Measurements from ENCODE around the gene SFT2D1. TPM values are rescaled to one million over a fixed set of nuclear protein-coding genes. Genes with fewer than 3 reads are reported as not detected.

SFT2D1 gene
- total and polyA plus RNA-seq, 3 experiments from 2014 or later = 43.3 to 60.9 (median 54.0) TPM

DNA sequence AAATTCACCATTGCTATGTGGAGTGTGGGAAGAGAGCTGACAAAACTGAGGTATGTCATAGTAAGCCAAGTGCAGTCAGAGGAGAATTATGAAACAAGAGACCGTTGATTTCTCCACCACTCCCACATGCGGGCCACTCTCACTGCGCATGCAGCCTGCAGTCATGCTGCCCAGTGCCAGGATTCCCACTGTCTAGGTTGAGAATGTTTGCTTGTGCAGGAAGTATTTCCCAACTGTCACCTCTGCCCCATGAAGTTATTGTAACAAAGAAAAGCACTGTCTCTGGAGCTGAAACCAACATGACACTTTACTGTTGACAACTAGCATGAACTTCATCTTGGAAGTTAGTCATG is 18.7 kb upstream of the SFT2D1 start:
- H3K4me3 ChIP-seq (ENCODE audit: low read length) = no peak overlapping the region
- no peak for DNase-seq
- H3K27me3 ChIP-seq (ENCODE audit: insufficient read depth, low read length, poor library complexity, severe bottlenecking) = no peaks in the 10 kb centered on the region
- no peaks in the 10 kb centered on the region for H3K9me3 ChIP-seq (ENCODE audit: low read length)
- ChIA-PET POLR2A (no interaction called here), CTCF (interaction anchor here (0.7 to 1.6 kb wide), 2 partner anchors 21 to 84 kb away, joined by 3 to 4 read pairs; no protein-coding TSS in a partner anchor)
- Mint-ChIP-seq H3K27me3 (peaks cover 19 to 23% of the 10 kb centered on the region in 2 donors), H3K4me3 (no peak overlapping the region), H3K27ac (no peak overlapping the region), H3K9me3 (peaks cover 0 to 6% (median 0%) of the 10 kb centered on the region in 5 donors), H3K4me1 (no peaks in the 10 kb centered on the region), H3K36me3 (peaks cover 15 to 35% (median 16%) of the 10 kb centered on the region in 3 donors)
- H3K4me1 ChIP-seq (ENCODE audit: insufficient read depth, low read length) = no peaks in the 10 kb centered on the region
- no peak overlapping the region for H3K27ac ChIP-seq (ENCODE audit: low read depth, low read length)
- peaks cover 7% of the 10 kb centered on the region for H3K36me3 ChIP-seq (ENCODE audit: insufficient read depth, low read length)

DNA sequence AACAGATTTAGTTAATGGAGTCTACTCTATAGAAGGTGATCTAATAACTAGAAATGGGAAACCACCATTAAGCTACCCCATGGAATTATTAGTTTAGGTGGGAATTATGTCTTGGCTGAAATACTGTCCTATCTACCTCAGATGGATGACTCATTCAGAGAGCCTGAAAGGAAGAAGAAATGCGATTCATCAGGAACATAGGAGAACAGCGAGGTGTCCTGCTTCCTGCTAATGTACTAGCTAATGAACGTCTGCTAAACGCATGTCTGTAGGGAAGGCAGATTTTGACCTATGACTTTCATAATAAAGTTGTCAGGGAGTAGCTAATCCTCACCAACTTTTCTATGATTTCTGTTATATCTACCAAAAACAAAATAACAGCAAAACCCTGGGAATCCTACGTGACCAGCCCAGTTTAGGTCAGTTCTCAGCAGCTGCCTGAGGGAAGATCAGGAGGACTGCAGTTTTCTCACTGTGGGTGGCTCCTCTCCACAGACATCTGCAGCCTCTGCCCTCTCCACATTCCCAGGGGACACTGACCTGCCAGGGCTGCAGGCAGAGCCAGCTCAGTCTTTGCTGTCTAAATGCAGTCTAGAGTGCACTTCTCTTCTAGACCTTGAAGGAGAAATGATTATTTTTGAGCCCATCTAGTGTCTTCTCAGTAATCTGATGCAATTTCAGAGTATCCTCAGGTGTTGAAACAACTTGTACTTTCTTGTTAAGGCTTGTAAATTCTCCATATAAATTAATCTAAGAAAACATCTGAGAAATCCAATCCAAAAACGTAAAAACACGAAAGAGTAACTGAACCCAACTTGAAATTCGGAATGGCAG is 18.1 kb upstream of the SFT2D1 start:
- Mint-ChIP-seq H3K4me3 (no peak overlapping the region), H3K27me3 (peaks cover 23 to 29% of the 10 kb centered on the region in 2 donors), H3K27ac (no peak overlapping the region), H3K36me3 (peaks cover 11 to 29% (median 16%) of the 10 kb centered on the region in 3 donors), H3K4me1 (no peaks in the 10 kb centered on the region), H3K9me3 (peaks cover 0 to 6% (median 0%) of the 10 kb centered on the region in 5 donors)
- DNase-seq = no peak
- H3K4me1 ChIP-seq (ENCODE audit: insufficient read depth, low read length) = no peaks in the 10 kb centered on the region
- peaks cover 7% of the 10 kb centered on the region for H3K36me3 ChIP-seq (ENCODE audit: insufficient read depth, low read length)
- no peak overlapping the region for H3K4me3 ChIP-seq (ENCODE audit: low read length)
- no peak overlapping the region for H3K27ac ChIP-seq (ENCODE audit: low read depth, low read length)
- POLR2A ChIA-PET = no interaction called here
- CTCF ChIA-PET = interaction anchor here (0.7 to 1.6 kb wide), 2 partner anchors 21 to 83 kb away, joined by 3 to 4 read pairs; no protein-coding TSS in a partner anchor
- H3K9me3 ChIP-seq (ENCODE audit: low read length) = no peaks in the 10 kb centered on the region
- no peaks in the 10 kb centered on the region for H3K27me3 ChIP-seq (ENCODE audit: insufficient read depth, low read length, poor library complexity, severe bottlenecking)

DNA sequence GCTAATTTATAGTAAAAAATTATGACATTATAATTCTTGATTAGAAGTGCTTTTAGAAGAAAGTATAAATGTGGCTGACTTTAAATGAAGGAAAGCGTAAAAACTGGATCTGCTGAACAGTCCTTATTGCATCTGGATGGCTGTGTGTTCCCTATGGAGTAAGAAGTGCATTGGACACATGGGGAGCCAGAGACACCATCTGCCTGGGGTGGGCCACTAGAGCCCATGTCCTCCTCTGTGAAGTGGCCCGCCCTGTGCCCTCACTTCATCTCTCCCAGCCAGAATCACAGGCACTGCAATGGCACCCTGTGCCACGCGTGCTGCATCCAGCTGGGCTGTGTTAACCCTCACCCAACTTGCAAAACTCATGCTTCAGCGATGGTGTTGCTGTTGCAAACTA is 13.2 kb upstream of the SFT2D1 start:
- CTCF ChIA-PET = interaction anchor here (0.7 kb wide), 1 partner anchor 45 kb away, joined by 3 read pairs; no protein-coding TSS in a partner anchor
- H3K9me3 Mint-ChIP-seq = peaks cover 7 to 16% (median 10%) of the 10 kb centered on the region in 5 donors
- no peak for DNase-seq

DNA sequence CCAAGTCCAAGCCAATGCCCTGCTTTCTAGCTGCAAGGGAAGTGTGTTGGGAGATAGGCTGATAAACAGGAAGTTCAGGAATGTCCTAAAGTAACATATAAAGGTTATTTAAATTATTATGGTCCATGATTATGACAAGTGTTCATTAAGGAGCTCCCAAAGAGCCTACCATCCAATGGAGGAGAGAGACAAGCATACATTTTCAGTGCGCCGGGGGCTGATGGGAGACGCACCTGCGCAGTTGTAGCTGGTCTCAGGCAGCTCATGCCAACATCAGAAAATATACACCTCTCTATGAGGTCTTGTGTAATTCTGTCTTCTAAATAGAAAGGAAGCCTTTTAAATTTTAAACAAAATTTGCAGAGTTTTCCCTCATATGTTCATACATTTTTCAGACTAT is 12.6 kb upstream of the SFT2D1 start:
- no peak overlapping the region for H3K27ac ChIP-seq (ENCODE audit: low read depth, low read length)
- no peaks in the 10 kb centered on the region for H3K36me3 ChIP-seq (ENCODE audit: insufficient read depth, low read length)
- DNase-seq = no peak
- peaks cover 6% of the 10 kb centered on the region for H3K27me3 ChIP-seq (ENCODE audit: insufficient read depth, low read length, poor library complexity, severe bottlenecking)
- H3K9me3 ChIP-seq (ENCODE audit: low read length) = peaks cover 5% of the 10 kb centered on the region
- H3K4me1 ChIP-seq (ENCODE audit: insufficient read depth, low read length) = no peaks in the 10 kb centered on the region
- ChIA-PET POLR2A (no interaction called here), CTCF (interaction anchor here (0.7 to 1.3 kb wide), 2 partner anchors 27 to 46 kb away, joined by 3 read pairs; no protein-coding TSS in a partner anchor)
- H3K4me3 Mint-ChIP-seq = no peak overlapping the region
- no peak overlapping the region for H3K27ac Mint-ChIP-seq
- peaks cover 37 to 42% of the 10 kb centered on the region in 2 donors for H3K27me3 Mint-ChIP-seq
- H3K9me3 Mint-ChIP-seq = peaks cover 7 to 22% (median 12%) of the 10 kb centered on the region in 5 donors
- peaks cover 0 to 25% (median 3%) of the 10 kb centered on the region in 3 donors for H3K36me3 Mint-ChIP-seq
- no peaks in the 10 kb centered on the region for H3K4me1 Mint-ChIP-seq
- no peak overlapping the region for H3K4me3 ChIP-seq (ENCODE audit: low read length)

More for the DNA sequence above, 13.2 kb upstream of the SFT2D1 start:
- peaks cover 37 to 42% of the 10 kb centered on the region in 2 donors for H3K27me3 Mint-ChIP-seq
- no peak overlapping the region for H3K27ac Mint-ChIP-seq
- no peak overlapping the region for H3K4me3 Mint-ChIP-seq
- H3K4me1 Mint-ChIP-seq = no peaks in the 10 kb centered on the region
- no peak overlapping the region for H3K27ac ChIP-seq (ENCODE audit: low read depth, low read length)
- H3K4me3 ChIP-seq (ENCODE audit: low read length) = no peak overlapping the region
- H3K4me1 ChIP-seq (ENCODE audit: insufficient read depth, low read length) = no peaks in the 10 kb centered on the region
- H3K36me3 Mint-ChIP-seq = peaks cover 0 to 24% (median 3%) of the 10 kb centered on the region in 3 donors
- POLR2A ChIA-PET = no interaction called here
- H3K9me3 ChIP-seq (ENCODE audit: low read length) = peaks cover 5% of the 10 kb centered on the region
- H3K27me3 ChIP-seq (ENCODE audit: insufficient read depth, low read length, poor library complexity, severe bottlenecking) = peaks cover 6% of the 10 kb centered on the region
- H3K36me3 ChIP-seq (ENCODE audit: insufficient read depth, low read length) = no peaks in the 10 kb centered on the region

DNA sequence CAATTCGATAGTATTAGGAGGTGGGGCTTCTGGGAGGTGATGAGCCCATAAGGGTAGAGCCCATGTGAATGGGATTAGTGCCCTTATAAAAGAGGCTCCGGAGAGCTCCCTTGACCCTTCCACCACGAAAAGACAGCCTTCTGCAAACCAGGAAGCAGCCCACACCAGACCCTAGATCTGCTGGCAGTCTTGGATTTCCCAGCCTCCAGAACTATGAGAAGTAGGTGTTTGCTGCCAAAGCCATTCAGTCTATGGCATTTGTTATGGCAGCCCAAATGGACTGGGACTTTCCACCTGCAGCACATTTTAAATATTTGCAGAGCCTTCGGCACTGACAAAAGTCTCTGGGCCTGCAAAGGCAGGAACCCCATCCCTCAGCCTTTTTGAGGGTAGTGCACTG is 11.8 kb upstream of the SFT2D1 start:
- Mint-ChIP-seq H3K4me1 (no peaks in the 10 kb centered on the region), H3K4me3 (no peak overlapping the region), H3K36me3 (peaks cover 0 to 25% (median 3%) of the 10 kb centered on the region in 3 donors), H3K27me3 (peaks cover 33 to 37% of the 10 kb centered on the region in 2 donors), H3K9me3 (peaks cover 7 to 26% (median 17%) of the 10 kb centered on the region in 5 donors), H3K27ac (no peak overlapping the region)
- no peaks in the 10 kb centered on the region for H3K4me1 ChIP-seq (ENCODE audit: insufficient read depth, low read length)
- no peak overlapping the region for H3K4me3 ChIP-seq (ENCODE audit: low read length)
- peaks cover 5% of the 10 kb centered on the region for H3K9me3 ChIP-seq (ENCODE audit: low read length)
- DNase-seq = no peak
- H3K36me3 ChIP-seq (ENCODE audit: insufficient read depth, low read length) = no peaks in the 10 kb centered on the region
- peaks cover 6% of the 10 kb centered on the region for H3K27me3 ChIP-seq (ENCODE audit: insufficient read depth, low read length, poor library complexity, severe bottlenecking)
- CTCF ChIA-PET = interaction anchor here (1.3 kb wide), 1 partner anchor 27 kb away, joined by 3 read pairs; no protein-coding TSS in a partner anchor
- no peak overlapping the region for H3K27ac ChIP-seq (ENCODE audit: low read depth, low read length)
- POLR2A ChIA-PET = no interaction called here

DNA sequence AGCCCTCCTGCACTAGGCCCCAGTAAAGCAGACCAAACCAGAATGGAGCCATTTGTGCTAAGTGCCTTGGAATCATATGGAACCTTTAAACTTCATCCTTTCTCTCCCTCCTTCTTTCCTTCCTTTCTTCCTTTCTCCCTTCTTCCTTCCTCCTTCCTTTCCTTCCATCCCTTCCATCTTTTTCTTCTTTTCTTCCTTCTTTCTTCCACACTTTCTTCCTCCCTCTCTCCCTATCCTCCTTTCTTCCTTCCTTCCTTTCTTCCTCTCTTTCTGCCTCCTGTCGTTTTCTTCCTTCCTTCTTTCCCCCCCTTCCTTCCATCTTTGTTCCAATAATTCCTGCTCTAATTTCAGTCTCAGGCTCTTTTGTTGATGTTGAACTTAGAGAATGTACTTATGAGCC is 11.2 kb upstream of the SFT2D1 start:
- Mint-ChIP-seq H3K9me3 (peaks cover 7 to 28% (median 17%) of the 10 kb centered on the region in 5 donors), H3K27ac (peak overlapping the region in 1 of 8 donors; percentile 49), H3K36me3 (peaks cover 0 to 25% (median 3%) of the 10 kb centered on the region in 3 donors), H3K4me3 (no peak overlapping the region), H3K4me1 (no peaks in the 10 kb centered on the region), H3K27me3 (peaks cover 30 to 36% of the 10 kb centered on the region in 2 donors)
- no peak overlapping the region for H3K27ac ChIP-seq (ENCODE audit: low read depth, low read length)
- no peak overlapping the region for H3K4me3 ChIP-seq (ENCODE audit: low read length)
- peaks cover 6% of the 10 kb centered on the region for H3K27me3 ChIP-seq (ENCODE audit: insufficient read depth, low read length, poor library complexity, severe bottlenecking)
- no peaks in the 10 kb centered on the region for H3K4me1 ChIP-seq (ENCODE audit: insufficient read depth, low read length)
- no peaks in the 10 kb centered on the region for H3K36me3 ChIP-seq (ENCODE audit: insufficient read depth, low read length)
- ChIA-PET POLR2A (no interaction called here), CTCF (interaction anchor here (1.3 kb wide), 1 partner anchor 28 kb away, joined by 3 read pairs; no protein-coding TSS in a partner anchor)
- H3K9me3 ChIP-seq (ENCODE audit: low read length) = peaks cover 5% of the 10 kb centered on the region
- DNase-seq = no peak

DNA sequence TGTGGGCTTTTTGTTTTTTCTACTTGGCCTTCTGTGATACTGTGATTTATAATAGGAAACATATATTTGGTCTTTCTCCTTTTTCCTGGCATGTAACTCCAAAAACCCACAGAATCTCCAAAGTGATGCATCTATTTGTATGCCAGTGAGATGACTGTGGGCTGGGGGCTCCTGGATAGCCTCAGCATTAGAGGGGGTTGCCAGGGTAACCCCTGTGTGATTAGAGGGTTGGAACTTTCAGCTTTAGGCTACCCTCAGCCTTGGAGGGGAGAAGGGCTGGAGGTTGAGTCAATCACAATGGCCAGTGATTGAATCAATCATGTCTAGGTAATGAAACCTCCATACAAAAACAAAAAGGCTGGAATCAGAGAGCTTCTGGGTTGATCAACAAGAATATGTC is 10.6 kb upstream of the SFT2D1 start:
- Mint-ChIP-seq H3K4me1 (no peaks in the 10 kb centered on the region), H3K9me3 (peaks cover 11 to 25% (median 17%) of the 10 kb centered on the region in 5 donors)
- POLR2A ChIA-PET = no interaction called here

DNA sequence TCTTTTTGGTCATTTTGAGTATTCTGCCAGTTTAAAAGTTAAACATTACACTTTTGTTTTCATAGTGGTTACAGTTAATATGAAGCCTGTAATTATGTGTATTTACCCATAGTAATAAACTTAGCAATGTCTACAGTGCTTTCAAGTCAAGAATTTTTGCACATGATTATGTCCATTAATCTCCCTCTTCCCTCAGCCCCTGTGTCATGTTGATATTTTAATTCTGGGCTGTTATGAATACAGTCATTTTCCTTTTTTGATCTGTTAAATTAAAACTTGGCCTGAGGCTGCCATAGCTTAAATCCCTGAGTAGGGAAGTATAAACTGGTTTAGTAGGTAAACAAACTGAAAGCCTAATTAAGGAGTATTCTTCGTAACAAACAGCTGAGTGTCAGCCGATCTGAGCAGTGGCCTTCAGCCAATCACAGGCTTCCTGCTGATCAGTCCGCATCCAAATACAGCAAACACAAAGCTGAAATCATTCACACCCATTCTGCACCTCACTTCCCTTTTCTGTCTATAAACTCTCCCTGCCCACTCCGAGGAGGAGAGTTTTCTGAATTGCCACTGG is 9.5 kb upstream of the SFT2D1 start:
- Mint-ChIP-seq H3K4me3 (no peak overlapping the region), H3K27me3 (peaks cover 23 to 28% of the 10 kb centered on the region in 2 donors), H3K36me3 (peaks cover 0 to 16% (median 3%) of the 10 kb centered on the region in 3 donors), H3K4me1 (no peaks in the 10 kb centered on the region), H3K9me3 (peaks cover 11 to 25% (median 17%) of the 10 kb centered on the region in 5 donors), H3K27ac (no peak overlapping the region)
- Histone ChIP-seq H3K27me3 (ENCODE audit: insufficient read depth, low read length, poor library complexity, severe bottlenecking) (peaks cover 6% of the 10 kb centered on the region), H3K4me1 (ENCODE audit: insufficient read depth, low read length) (no peaks in the 10 kb centered on the region), H3K9me3 (ENCODE audit: low read length) (peaks cover 5% of the 10 kb centered on the region), H3K4me3 (ENCODE audit: low read length) (no peak overlapping the region), H3K27ac (ENCODE audit: low read depth, low read length) (no peak overlapping the region), H3K36me3 (ENCODE audit: insufficient read depth, low read length) (no peaks in the 10 kb centered on the region)
- CTCF ChIA-PET = interaction anchor here (0.7 kb wide), 1 partner anchor 39 kb away, joined by 3 read pairs; no protein-coding TSS in a partner anchor
- DNase-seq = no peak
- POLR2A ChIA-PET = no interaction called here

More for the DNA sequence above, 10.6 kb upstream of the SFT2D1 start:
- H3K4me3 Mint-ChIP-seq = no peak overlapping the region
- DNase-seq = no peak
- peaks cover 0 to 19% (median 3%) of the 10 kb centered on the region in 3 donors for H3K36me3 Mint-ChIP-seq
- Histone ChIP-seq H3K36me3 (ENCODE audit: insufficient read depth, low read length) (no peaks in the 10 kb centered on the region), H3K9me3 (ENCODE audit: low read length) (peaks cover 5% of the 10 kb centered on the region), H3K4me1 (ENCODE audit: insufficient read depth, low read length) (no peaks in the 10 kb centered on the region), H3K27me3 (ENCODE audit: insufficient read depth, low read length, poor library complexity, severe bottlenecking) (peaks cover 6% of the 10 kb centered on the region), H3K4me3 (ENCODE audit: low read length) (no peak overlapping the region), H3K27ac (ENCODE audit: low read depth, low read length) (no peak overlapping the region)
- CTCF ChIA-PET = no interaction called here
- H3K27ac Mint-ChIP-seq = no peak overlapping the region
- H3K27me3 Mint-ChIP-seq = peaks cover 24 to 31% of the 10 kb centered on the region in 2 donors

Data from CD8-positive, alpha-beta memory T cell (primary cell).